Neural cell (in vitro differentiated cells): Measurements from ENCODE around the gene C16orf86. TPM values are rescaled to one million over a fixed set of nuclear protein-coding genes. Genes with fewer than 3 reads are reported as not detected.

Source experiments
- H2AFZ ChIP-seq: fragments of 200-600, 300-800 bp; sonication (generic), shearing (Covaris generic); 2 replicates; pipeline ENCODE4 v1.6.0; 2014; ENCODE audit warnings: low read depth, mild to moderate bottlenecking, antibody characterized with exemption, low read length, moderate library complexity
- H3F3A ChIP-seq: fragments of 200-600 bp; shearing (Covaris generic); 2 replicates; pipeline ENCODE4 v1.6.1; 2016; ENCODE audit warnings: mild to moderate bottlenecking, moderate library complexity, mixed read lengths, antibody characterized with exemption, low read length; ENCODE audit not compliant: insufficient read depth, poor library complexity, severe bottlenecking
- H3K27ac ChIP-seq: fragments of 200-600, 300-800 bp; sonication (generic), shearing (Covaris generic); 2 replicates; pipeline ENCODE4 v1.5.1; 2014; ENCODE audit warnings: mild to moderate bottlenecking, low read length, moderate library complexity
- H3K27me3 ChIP-seq: fragments of 300-800, 200-600 bp; sonication (generic), shearing (Covaris generic); 2 replicates; pipeline ENCODE4 v1.6.0; 2014; ENCODE audit warnings: mild to moderate bottlenecking, low read depth, low read length, moderate library complexity; ENCODE audit not compliant: insufficient read depth
- H3K36me3 ChIP-seq: fragments of 300-800, 200-600 bp; sonication (generic), shearing (Covaris generic); 2 replicates; pipeline ENCODE4 v1.5.1; 2014; ENCODE audit warnings: mild to moderate bottlenecking, antibody characterized with exemption, low read length, moderate library complexity; ENCODE audit not compliant: insufficient read depth
- H3K4me2 ChIP-seq: fragments of 300-800, 200-600 bp; sonication (generic), shearing (Covaris generic); 2 replicates; pipeline ENCODE4 v1.6.0; 2014; ENCODE audit warnings: mild to moderate bottlenecking, low read length
- H3K4me3 ChIP-seq: fragments of 300-800, 200-600 bp; sonication (generic), shearing (Covaris generic); 2 replicates; pipeline ENCODE4 v1.5.1; 2014; ENCODE audit warnings: mild to moderate bottlenecking, low read length, moderate library complexity
- H3K79me2 ChIP-seq: fragments of 200-600 bp; shearing (Covaris generic); replicated peaks from 2 replicates; pipeline ENCODE4 v1.6.0; 2014; ENCODE audit warnings: mild to moderate bottlenecking, low read length, moderate library complexity; ENCODE audit not compliant: insufficient read depth
- H3K9ac ChIP-seq: fragments of 300-800, 200-600 bp; sonication (generic), shearing (Covaris generic); 2 replicates; pipeline ENCODE4 v1.6.1; 2016; ENCODE audit warnings: mild to moderate bottlenecking, low read length, mixed read lengths
- H3K9me2 ChIP-seq: fragments of 200-600 bp; shearing (Covaris generic); 2 replicates; pipeline ENCODE4 v1.6.1; 2016; ENCODE audit warnings: mild to moderate bottlenecking, low read length, mixed read lengths; ENCODE audit not compliant: insufficient read depth
- H3K9me3 ChIP-seq: fragments of 200-600, 300-800 bp; sonication (generic), shearing (Covaris generic); 2 replicates; pipeline ENCODE4 v1.6.1; 2016; ENCODE audit warnings: mild to moderate bottlenecking, mixed run types, low read length, moderate library complexity, mixed read lengths
- H4K20me1 ChIP-seq: fragments of 200-600 bp; shearing (Covaris generic); 2 replicates; pipeline ENCODE4 v1.6.1; 2016; ENCODE audit warnings: mild to moderate bottlenecking, mixed run types; ENCODE audit not compliant: insufficient read depth
- CTCF ChIP-seq: fragments of 450-650 bp; IDR thresholded peaks from 2 replicates; pipeline ENCODE4 v1.5.1; 2014; ENCODE audit warnings: antibody characterized with exemption, mild to moderate bottlenecking, moderate library complexity; ENCODE audit not compliant: poor library complexity, severe bottlenecking
- EP300 ChIP-seq: fragments of 450-650 bp; conservative IDR thresholded peaks from 2 replicates; pipeline ENCODE4 v1.6.1; 2014; ENCODE audit warnings: antibody characterized with exemption, mild to moderate bottlenecking, moderate library complexity; ENCODE audit not compliant: poor library complexity, severe bottlenecking
- EZH2 ChIP-seq: fragments of 200-600, 300-800 bp; shearing (Covaris generic), sonication (generic); IDR thresholded peaks from 2 replicates; pipeline ENCODE4 v1.6.1; 2014; ENCODE audit warnings: antibody characterized with exemption, low read length, borderline replicate concordance, mild to moderate bottlenecking; ENCODE audit not compliant: insufficient read depth, poor library complexity, severe bottlenecking
- MXI1 ChIP-seq: fragments of 450-650 bp; conservative IDR thresholded peaks from 2 replicates; pipeline ENCODE4 v1.6.1; 2014; ENCODE audit warnings: antibody characterized with exemption, mild to moderate bottlenecking; ENCODE audit not compliant: poor library complexity, severe bottlenecking
- POLR2AphosphoS5 ChIP-seq: IDR thresholded peaks from 2 replicates; pipeline ENCODE4 v1.6.1; 2012
- RAD21 ChIP-seq: fragments of 450-650 bp; conservative IDR thresholded peaks from 2 replicates; pipeline ENCODE4 v1.6.1; 2014; ENCODE audit warnings: antibody characterized with exemption, mild to moderate bottlenecking, moderate library complexity
- SMC3 ChIP-seq: fragments of 450-650 bp; conservative IDR thresholded peaks from 2 replicates; pipeline ENCODE4 v1.6.1; 2014; ENCODE audit warnings: antibody characterized with exemption, mild to moderate bottlenecking, moderate library complexity; ENCODE audit not compliant: poor library complexity
- TAF1 ChIP-seq: IDR thresholded peaks from 2 replicates; pipeline ENCODE4 v1.6.1; 2012; ENCODE audit warnings: low read depth
- polyA plus RNA-seq: library from polyadenylated mRNA; depleted of rRNA; stranded (reverse); fragments of >200 nt; gene quantifications from 2 replicates; pipeline ENCODE4 v1.2.3, GENCODE V29; 2014
- TF ChIP-seq, protein P1 (sequence below): IDR thresholded peaks from 2 replicates; pipeline ENCODE4 v1.6.1; 2012; ENCODE audit warnings: borderline replicate concordance

Gene C16orf86
- polyA plus RNA-seq, 1 donor from 2014 or later, result 2.4 TPM

DNA sequence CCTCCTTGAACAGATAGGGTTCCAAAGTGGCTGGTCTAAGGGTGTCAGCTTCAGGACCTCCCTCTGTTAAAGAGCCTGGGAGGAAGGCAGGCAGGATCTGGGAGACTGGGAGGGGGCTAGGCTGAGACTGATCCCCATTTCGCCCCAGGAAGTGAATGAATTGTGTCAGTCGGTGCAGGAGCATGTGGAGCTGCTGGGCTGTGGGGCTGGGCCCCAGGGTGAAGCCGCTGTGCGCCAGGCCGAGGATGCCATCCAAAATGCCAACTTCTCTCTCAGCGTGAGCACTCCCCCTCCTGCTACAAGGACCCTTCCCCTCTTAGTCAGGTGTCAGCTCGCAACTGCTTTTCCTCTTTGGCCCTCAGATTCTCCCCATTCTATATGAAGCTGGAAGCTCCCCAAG lies 15.6 kb upstream of the C16orf86 start:
- Histone ChIP-seq H3K79me2 (no peaks in the 10 kb centered on the region), H4K20me1 (no peaks in the 10 kb centered on the region), H3K4me2 (no peak overlapping the region), H3F3A (no peaks in the 10 kb centered on the region), H3K9me2 (no peaks in the 10 kb centered on the region), H2AFZ (no peak overlapping the region), H3K9ac (no peak overlapping the region), H3K4me3 (no peak overlapping the region), H3K9me3 (no peaks in the 10 kb centered on the region), H3K27me3 (peaks cover 41% of the 10 kb centered on the region), H3K27ac (no peak overlapping the region), H3K36me3 (no peaks in the 10 kb centered on the region)
- no peak for TF ChIP-seq TAF1
- TF ChIP-seq EZH2, result no peak
- TF ChIP-seq POLR2AphosphoS5, result no peak
- TF ChIP-seq EP300, result no peak
- TF ChIP-seq RAD21, result no peak
- TF ChIP-seq, protein P1, sequence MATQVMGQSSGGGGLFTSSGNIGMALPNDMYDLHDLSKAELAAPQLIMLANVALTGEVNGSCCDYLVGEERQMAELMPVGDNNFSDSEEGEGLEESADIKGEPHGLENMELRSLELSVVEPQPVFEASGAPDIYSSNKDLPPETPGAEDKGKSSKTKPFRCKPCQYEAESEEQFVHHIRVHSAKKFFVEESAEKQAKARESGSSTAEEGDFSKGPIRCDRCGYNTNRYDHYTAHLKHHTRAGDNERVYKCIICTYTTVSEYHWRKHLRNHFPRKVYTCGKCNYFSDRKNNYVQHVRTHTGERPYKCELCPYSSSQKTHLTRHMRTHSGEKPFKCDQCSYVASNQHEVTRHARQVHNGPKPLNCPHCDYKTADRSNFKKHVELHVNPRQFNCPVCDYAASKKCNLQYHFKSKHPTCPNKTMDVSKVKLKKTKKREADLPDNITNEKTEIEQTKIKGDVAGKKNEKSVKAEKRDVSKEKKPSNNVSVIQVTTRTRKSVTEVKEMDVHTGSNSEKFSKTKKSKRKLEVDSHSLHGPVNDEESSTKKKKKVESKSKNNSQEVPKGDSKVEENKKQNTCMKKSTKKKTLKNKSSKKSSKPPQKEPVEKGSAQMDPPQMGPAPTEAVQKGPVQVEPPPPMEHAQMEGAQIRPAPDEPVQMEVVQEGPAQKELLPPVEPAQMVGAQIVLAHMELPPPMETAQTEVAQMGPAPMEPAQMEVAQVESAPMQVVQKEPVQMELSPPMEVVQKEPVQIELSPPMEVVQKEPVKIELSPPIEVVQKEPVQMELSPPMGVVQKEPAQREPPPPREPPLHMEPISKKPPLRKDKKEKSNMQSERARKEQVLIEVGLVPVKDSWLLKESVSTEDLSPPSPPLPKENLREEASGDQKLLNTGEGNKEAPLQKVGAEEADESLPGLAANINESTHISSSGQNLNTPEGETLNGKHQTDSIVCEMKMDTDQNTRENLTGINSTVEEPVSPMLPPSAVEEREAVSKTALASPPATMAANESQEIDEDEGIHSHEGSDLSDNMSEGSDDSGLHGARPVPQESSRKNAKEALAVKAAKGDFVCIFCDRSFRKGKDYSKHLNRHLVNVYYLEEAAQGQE, result no peak
- no peak for TF ChIP-seq MXI1
- TF ChIP-seq CTCF, result no peak
- no peak for TF ChIP-seq SMC3

- no peak overlapping the region for H3K9ac ChIP-seq
- TF ChIP-seq CTCF (no peak), RAD21 (no peak), EP300 (no peak), MXI1 (no peak)
- no peaks in the 10 kb centered on the region for H3F3A ChIP-seq
- H3K27me3 ChIP-seq, result peaks cover 35% of the 10 kb centered on the region
- no peak overlapping the region for H2AFZ ChIP-seq
- no peak overlapping the region for H3K4me2 ChIP-seq
- no peaks in the 10 kb centered on the region for H3K79me2 ChIP-seq
- H3K9me3 ChIP-seq, result no peaks in the 10 kb centered on the region
- no peak overlapping the region for H3K4me3 ChIP-seq
- H4K20me1 ChIP-seq, result no peaks in the 10 kb centered on the region
- H3K9me2 ChIP-seq, result no peaks in the 10 kb centered on the region
- H3K27ac ChIP-seq, result no peak overlapping the region
- H3K36me3 ChIP-seq, result no peaks in the 10 kb centered on the region
Observed at GRCh38 chr16:67651847-67652246, 14.8 kb upstream of the C16orf86 start.
